Fibroblast of lung (primary cell): ENCODE measurements around the gene CDH4. TPM values are rescaled to one million over a fixed set of nuclear protein-coding genes. Genes with fewer than 3 reads are reported as not detected.

ENCODE experiments used
- DNase-seq, 2 donors: peaks; one replicate each; pipeline versions ENCODE4 v3.0.0 to v3.0.0-alpha.2; 2010; ENCODE audit warnings: low read depth in 2 of 2
- H2AFZ ChIP-seq: 2 replicates; pipeline ENCODE4 v1.5.1; 2012; ENCODE audit warnings: low read length, control low read depth, inconsistent platforms
- H3K27ac ChIP-seq: 2 replicates; pipeline ENCODE4 v1.5.1; 2011; ENCODE audit warnings: low read length, control low read depth; ENCODE audit not compliant: insufficient read depth
- H3K27me3 ChIP-seq: 2 replicates; pipeline ENCODE4 v1.5.1; 2011; ENCODE audit warnings: mild to moderate bottlenecking, low read length; ENCODE audit not compliant: control insufficient read depth, insufficient read depth
- H3K36me3 ChIP-seq: 2 replicates; pipeline ENCODE4 v1.5.1; 2011; ENCODE audit warnings: low read length; ENCODE audit not compliant: control insufficient read depth, insufficient read depth
- H3K4me1 ChIP-seq: 2 replicates; pipeline ENCODE4 v1.5.1; 2011; ENCODE audit warnings: low read length; ENCODE audit not compliant: control insufficient read depth, insufficient read depth; ENCODE audit errors: extremely low read depth
- H3K4me2 ChIP-seq: 2 replicates; pipeline ENCODE4 v1.5.1; 2011; ENCODE audit warnings: low read length, control low read depth; ENCODE audit not compliant: insufficient read depth; ENCODE audit errors: extremely low read depth
- H3K4me3 ChIP-seq, 4 experiments: fragments of 200-600 bp in 1 of 4; sonication (generic) in 1 of 4; replicated peaks in 1 of 4; 2 replicates each; pipeline ENCODE4 v1.5.1; 2011 to 2016; ENCODE audit warnings: low read length in 4 of 4, low read depth in 3 of 4, mild to moderate bottlenecking in 3 of 4, control low read depth in 2 of 4, inconsistent platforms in 1 of 4, mixed read lengths in 1 of 4; ENCODE audit not compliant: insufficient read depth in 1 of 4; ENCODE audit errors: control extremely low read depth in 1 of 4
- H3K79me2 ChIP-seq: 2 replicates; pipeline ENCODE4 v1.5.1; 2012; ENCODE audit warnings: mild to moderate bottlenecking, low read length, inconsistent platforms; ENCODE audit not compliant: control insufficient read depth, insufficient read depth
- H3K9ac ChIP-seq: 2 replicates; pipeline ENCODE4 v1.5.1; 2011; ENCODE audit warnings: mild to moderate bottlenecking, low read length, control low read depth; ENCODE audit not compliant: insufficient read depth
- H3K9me3 ChIP-seq: 2 replicates; pipeline ENCODE4 v1.5.1; 2012; ENCODE audit warnings: low read depth, low read length; ENCODE audit not compliant: control insufficient read depth, insufficient read depth
- H4K20me1 ChIP-seq: 2 replicates; pipeline ENCODE4 v1.5.1; 2011; ENCODE audit warnings: low read length; ENCODE audit not compliant: control insufficient read depth, insufficient read depth; ENCODE audit errors: extremely low read depth
- EZH2 ChIP-seq: IDR thresholded peaks from 2 replicates; pipeline ENCODE4 v1.5.1; 2012; ENCODE audit warnings: low read length, control low read depth, mild to moderate bottlenecking; ENCODE audit errors: missing control alignments
- polyA plus RNA-seq, 2 donors: library from polyadenylated mRNA; depleted of rRNA in 1 of 2; stranded (reverse) in 1 of 2; unstranded in 1 of 2; fragments of >200 nt; gene quantifications; 2 replicates each; pipeline ENCODE4 v1.2.1, GENCODE V29; 2011 to 2012; ENCODE audit warnings: missing spikeins in 1 of 2
- total RNA-seq: library from RNA; depleted of rRNA; stranded (reverse); fragments of >200 nt; gene quantifications from 2 replicates; pipeline ENCODE4 v1.2.1, GENCODE V29; 2014
- TF ChIP-seq, protein P1 (sequence below), 2 donors: IDR thresholded peaks in 1 of 2; conservative IDR thresholded peaks in 1 of 2; 1 replicate in 1 of 2; 2 replicates in 1 of 2; pipeline ENCODE4 v1.5.1; 2011 to 2012; ENCODE audit warnings: low read length in 2 of 2, control low read depth in 1 of 2, inconsistent platforms in 1 of 2, low read depth in 1 of 2, mild to moderate bottlenecking in 1 of 2

CDH4 gene
- total and polyA plus RNA-seq, 2 donors (not counting 1 experiment from before 2014, with no cell fraction given): 4.8 to 6.8 TPM

- no peaks in the 10 kb centered on the region for H3K79me2 ChIP-seq
- no peak overlapping the region for H3K27ac ChIP-seq
- no peak overlapping the region for H3K9ac ChIP-seq
- peaks cover 2% of the 10 kb centered on the region for H3K9me3 ChIP-seq
- H3K4me3 ChIP-seq: no peak overlapping the region
- TF ChIP-seq EZH2: no peak
- TF ChIP-seq, protein P1, sequence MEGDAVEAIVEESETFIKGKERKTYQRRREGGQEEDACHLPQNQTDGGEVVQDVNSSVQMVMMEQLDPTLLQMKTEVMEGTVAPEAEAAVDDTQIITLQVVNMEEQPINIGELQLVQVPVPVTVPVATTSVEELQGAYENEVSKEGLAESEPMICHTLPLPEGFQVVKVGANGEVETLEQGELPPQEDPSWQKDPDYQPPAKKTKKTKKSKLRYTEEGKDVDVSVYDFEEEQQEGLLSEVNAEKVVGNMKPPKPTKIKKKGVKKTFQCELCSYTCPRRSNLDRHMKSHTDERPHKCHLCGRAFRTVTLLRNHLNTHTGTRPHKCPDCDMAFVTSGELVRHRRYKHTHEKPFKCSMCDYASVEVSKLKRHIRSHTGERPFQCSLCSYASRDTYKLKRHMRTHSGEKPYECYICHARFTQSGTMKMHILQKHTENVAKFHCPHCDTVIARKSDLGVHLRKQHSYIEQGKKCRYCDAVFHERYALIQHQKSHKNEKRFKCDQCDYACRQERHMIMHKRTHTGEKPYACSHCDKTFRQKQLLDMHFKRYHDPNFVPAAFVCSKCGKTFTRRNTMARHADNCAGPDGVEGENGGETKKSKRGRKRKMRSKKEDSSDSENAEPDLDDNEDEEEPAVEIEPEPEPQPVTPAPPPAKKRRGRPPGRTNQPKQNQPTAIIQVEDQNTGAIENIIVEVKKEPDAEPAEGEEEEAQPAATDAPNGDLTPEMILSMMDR (conservative IDR thresholded peaks at IDR 0.05 in 1 of 2, IDR thresholded peaks at IDR 0.05 in 1 of 2; ENCODE audit: low read depth in 1 of 2, low read length in 2 of 2): no peak
- H4K20me1 ChIP-seq: no peaks in the 10 kb centered on the region
- no peaks in the 10 kb centered on the region for H3K27me3 ChIP-seq
- no peaks in the 10 kb centered on the region for H3K4me1 ChIP-seq
- no peak overlapping the region for H2AFZ ChIP-seq
- DNase-seq: no peak
- H3K4me2 ChIP-seq: no peak overlapping the region
- H3K36me3 ChIP-seq: peaks cover 2% of the 10 kb centered on the region
Measured at GRCh38 chr20:61284752-61285151, 32.7 kb downstream of the CDH4 start.

GRCh38 chr20:61285152-61285645, 33.1 kb downstream of the CDH4 start:
- TF ChIP-seq, protein P1 (conservative IDR thresholded peaks at IDR 0.05 in 1 of 2, IDR thresholded peaks at IDR 0.05 in 1 of 2; ENCODE audit: low read depth in 1 of 2, low read length in 2 of 2): no peak
- no peak for TF ChIP-seq EZH2
- Histone ChIP-seq H3K4me2 (no peak overlapping the region), H3K27me3 (no peaks in the 10 kb centered on the region)

GRCh38 chr20:61285691-61286090, 33.6 kb downstream of the CDH4 start:
- Histone ChIP-seq H3K27ac (no peak overlapping the region), H3K79me2 (no peaks in the 10 kb centered on the region), H3K4me2 (no peak overlapping the region), H4K20me1 (no peaks in the 10 kb centered on the region), H3K4me3 (no peak overlapping the region), H3K9ac (no peak overlapping the region), H3K36me3 (peaks cover 2% of the 10 kb centered on the region), H2AFZ (no peak overlapping the region), H3K27me3 (no peaks in the 10 kb centered on the region), H3K4me1 (no peaks in the 10 kb centered on the region), H3K9me3 (peaks cover 2% of the 10 kb centered on the region)
- DNase-seq: no peak
- TF ChIP-seq EZH2: no peak
- TF ChIP-seq, protein P1 (conservative IDR thresholded peaks at IDR 0.05 in 1 of 2, IDR thresholded peaks at IDR 0.05 in 1 of 2; ENCODE audit: low read depth in 1 of 2, low read length in 2 of 2): no peak

More at GRCh38 chr20:61285152-61285645, 33.1 kb downstream of the CDH4 start:
- H3K4me3 ChIP-seq: no peak overlapping the region
- H3K79me2 ChIP-seq: no peaks in the 10 kb centered on the region
- H2AFZ ChIP-seq: no peak overlapping the region
- H3K9ac ChIP-seq: no peak overlapping the region
- peaks cover 2% of the 10 kb centered on the region for H3K9me3 ChIP-seq
- no peak for DNase-seq
- H3K4me1 ChIP-seq: no peaks in the 10 kb centered on the region
- H3K27ac ChIP-seq: no peak overlapping the region
- H4K20me1 ChIP-seq: no peaks in the 10 kb centered on the region
- peaks cover 2% of the 10 kb centered on the region for H3K36me3 ChIP-seq
